GM21619 (cell line): ENCODE measurements around the gene CD22.

Experiments used
- ATAC-seq: cut with Tn5 transposase; IDR thresholded peaks from one replicate; pipeline ENCODE4 v1.9.1; 2021; ENCODE audit not compliant: unreplicated experiment

CD22 gene

GRCh38 chr19:35295792-35296462 is 33.1 kb upstream of the CD22 start:
- ATAC-seq: no peak

GRCh38 chr19:35296644-35297514 is 32.1 kb upstream of the CD22 start:
- ATAC-seq: no peak

DNA sequence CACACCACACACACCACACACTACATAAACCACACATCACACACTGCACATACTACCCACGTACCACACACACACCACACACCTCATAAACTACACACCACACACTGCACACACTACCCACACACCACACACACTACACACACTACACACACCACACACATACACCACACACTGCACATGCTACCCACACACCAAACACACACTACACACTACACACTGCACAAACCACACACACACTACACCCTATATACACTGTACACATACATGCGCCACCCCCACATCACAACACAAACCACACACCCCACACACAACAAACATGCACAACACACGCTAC is 31.5 kb upstream of the CD22 start:
- no peak for ATAC-seq

DNA sequence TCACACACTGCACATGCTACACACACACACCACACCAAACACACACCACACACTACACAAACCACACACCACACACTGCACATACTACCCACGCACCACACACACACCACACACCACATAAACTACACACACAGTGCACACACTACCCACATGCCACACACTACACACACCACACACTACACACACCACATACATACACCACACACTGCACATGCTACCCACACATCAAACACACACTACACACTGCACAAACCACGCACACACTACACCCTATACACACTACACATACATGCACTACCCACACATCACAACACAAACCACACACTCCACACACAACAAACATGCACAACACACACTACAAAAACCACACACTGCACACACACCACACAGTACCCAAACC is 31.1 kb upstream of the CD22 start:
- no peak for ATAC-seq

DNA sequence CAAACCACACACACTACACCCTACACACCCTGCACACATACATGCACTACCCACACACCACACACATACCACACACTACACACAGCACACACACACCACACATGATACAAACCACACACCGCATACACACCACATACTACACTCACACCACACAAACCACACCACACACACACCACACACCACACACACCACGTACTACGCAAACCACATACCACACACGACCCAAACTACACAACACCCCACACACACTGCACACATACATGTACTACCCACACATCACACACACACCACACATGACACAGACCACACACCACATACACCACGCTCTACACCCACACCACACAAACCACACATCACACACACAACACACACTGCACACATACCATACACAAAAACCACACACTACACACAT is 30.4 kb upstream of the CD22 start:
- no peak for ATAC-seq

GRCh38 chr19:35299523-35300338 is 29.3 kb upstream of the CD22 start:
- no peak for ATAC-seq

GRCh38 chr19:35300339-35300649 is 28.7 kb upstream of the CD22 start:
- no peak for ATAC-seq

DNA sequence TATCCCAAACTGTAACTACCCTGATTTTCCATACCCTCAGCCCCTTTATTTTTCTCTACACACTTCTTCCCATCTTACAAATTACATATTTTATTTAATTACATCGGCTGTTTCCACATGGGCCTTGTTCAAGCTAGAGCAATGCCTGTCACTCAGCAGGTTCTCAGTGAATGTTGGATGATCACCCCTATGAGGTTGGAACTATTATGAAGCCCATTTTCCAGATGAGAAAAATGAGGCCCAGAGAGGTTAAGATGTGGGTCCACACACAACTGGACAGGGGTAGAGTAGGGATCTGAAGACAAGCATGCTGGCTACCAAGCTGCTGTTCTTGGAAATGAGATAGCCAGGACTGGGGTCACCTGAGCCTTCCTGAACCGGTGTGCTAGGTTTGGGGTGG is 27.0 kb upstream of the CD22 start:
- ATAC-seq: no peak

- no peak for ATAC-seq
Observed at GRCh38 chr19:35302446-35302845, 26.5 kb upstream of the CD22 start.

DNA sequence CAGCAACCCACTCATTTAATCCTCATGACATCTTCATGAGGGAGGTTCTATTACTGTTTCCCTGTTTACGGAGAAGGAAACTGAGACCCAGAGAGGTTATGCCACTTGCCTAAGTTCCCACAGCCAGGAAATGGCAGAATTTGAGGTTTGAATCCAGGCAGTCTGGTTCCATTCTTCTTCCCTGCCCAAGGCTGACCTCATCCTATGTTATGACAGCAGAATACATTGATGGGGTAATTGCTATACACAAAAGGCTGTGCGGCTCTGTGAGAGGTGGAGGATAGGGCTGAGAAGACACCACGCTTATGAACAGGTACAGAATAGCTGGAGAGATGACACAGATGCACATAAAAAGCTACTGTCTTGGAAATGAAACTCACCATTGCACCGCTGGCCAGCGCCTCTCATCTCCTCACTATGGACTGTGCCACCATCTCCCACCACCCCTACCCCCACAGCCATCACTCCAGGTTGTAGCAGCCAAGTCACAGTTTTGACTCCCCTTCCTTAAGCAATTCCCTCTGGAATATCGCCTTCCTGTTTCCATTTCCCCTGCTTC is 25.6 kb upstream of the CD22 start:
- no peak for ATAC-seq

GRCh38 chr19:35304036-35304435 is 25.0 kb upstream of the CD22 start:
- ATAC-seq: no peak

DNA sequence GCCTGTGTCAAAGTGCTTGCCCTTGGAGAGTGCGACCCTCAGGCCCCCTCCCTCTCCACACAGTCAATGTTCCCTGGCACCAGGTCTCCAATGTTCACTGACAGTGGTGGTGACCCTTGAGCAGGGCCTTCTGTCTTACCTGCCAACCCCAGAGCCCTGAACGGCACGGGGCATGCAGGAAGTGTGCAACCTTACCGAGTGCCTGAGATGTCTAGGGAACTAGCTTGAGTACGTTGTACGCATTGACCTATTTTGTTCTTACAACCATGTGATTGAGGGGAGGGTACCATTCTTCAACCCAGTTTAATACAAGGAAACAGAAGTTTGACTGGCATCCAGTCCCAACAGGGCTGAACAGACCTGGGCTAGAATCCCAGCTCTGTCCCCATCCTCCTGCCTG is 23.8 kb upstream of the CD22 start:
- no peak for ATAC-seq

GRCh38 chr19:35306473-35307246 is 22.3 kb upstream of the CD22 start:
- no peak for ATAC-seq

GRCh38 chr19:35307931-35308330 is 21.1 kb upstream of the CD22 start:
- ATAC-seq: no peak

DNA sequence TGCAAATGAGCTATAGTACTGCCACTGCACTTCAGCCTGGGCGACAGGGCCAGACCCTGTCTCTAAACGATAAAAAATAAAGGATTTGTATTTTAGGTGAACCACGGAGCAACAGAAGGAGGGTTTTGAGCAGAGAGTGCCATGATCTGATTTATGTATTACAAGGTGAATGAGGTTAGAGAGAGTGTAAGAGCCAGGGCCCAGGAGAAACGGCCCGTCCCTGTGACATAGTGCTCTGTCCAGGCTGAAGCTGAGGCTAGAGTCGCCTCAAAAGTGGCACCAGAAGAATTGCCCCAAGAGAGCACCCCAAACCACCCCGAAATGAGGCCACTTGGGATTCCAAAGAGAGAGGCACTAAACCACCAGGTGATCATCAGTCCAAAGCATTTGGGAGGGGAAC is 20.1 kb upstream of the CD22 start:
- no peak for ATAC-seq

- no peak for ATAC-seq
Observed at GRCh38 chr19:35309481-35310279, 19.3 kb upstream of the CD22 start.

DNA sequence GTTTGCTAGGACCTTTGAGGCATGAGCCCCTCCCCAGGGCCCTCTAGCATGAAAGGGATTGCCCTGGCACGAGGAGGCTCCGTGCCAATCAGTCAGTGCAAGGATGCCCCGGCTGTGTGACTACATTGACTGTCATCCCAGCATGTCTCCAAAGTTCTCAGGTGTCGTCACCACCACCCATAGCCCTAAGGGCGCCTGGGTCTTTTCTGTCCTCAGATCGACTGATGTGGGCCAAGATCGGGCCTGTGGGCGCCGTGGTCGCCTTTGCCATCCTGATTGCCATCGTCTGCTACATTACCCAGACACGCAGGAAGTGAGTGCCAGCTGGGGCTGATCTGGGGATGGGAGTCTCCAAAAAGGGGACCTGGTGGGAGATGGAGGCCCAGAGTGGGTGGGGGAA is 18.7 kb upstream of the CD22 start:
- no peak for ATAC-seq

DNA sequence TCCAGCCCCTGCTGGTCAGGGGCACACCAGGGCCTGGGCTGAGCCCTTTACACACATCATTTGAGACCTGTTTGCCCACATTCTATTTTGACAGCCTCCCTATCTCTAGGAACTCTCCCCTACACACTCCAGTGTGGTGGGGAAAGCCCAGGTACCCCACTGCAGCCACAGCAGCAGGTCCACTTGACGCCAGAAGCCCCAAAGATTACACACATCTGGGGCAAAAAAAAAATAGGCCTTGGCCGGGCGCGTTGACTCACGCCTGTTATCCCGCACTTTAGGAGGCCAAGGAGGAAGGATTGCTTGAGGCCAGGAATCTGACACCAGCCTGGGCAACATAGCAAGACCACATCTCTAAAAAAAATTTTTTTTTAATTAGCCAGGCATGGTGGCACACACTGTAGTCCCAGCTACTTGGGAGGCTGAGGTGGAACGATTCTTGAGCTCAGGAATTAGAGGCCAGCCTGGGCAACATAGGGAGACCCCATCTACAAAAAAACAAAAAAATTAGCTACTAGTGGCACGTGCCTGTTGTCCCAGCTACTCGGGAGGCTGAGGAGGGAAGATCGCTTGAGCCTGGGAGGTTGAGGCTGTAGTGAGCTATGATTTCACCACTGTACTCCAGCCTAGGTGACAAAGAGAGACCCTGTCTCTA is 18.0 kb upstream of the CD22 start:
- no peak for ATAC-seq

DNA sequence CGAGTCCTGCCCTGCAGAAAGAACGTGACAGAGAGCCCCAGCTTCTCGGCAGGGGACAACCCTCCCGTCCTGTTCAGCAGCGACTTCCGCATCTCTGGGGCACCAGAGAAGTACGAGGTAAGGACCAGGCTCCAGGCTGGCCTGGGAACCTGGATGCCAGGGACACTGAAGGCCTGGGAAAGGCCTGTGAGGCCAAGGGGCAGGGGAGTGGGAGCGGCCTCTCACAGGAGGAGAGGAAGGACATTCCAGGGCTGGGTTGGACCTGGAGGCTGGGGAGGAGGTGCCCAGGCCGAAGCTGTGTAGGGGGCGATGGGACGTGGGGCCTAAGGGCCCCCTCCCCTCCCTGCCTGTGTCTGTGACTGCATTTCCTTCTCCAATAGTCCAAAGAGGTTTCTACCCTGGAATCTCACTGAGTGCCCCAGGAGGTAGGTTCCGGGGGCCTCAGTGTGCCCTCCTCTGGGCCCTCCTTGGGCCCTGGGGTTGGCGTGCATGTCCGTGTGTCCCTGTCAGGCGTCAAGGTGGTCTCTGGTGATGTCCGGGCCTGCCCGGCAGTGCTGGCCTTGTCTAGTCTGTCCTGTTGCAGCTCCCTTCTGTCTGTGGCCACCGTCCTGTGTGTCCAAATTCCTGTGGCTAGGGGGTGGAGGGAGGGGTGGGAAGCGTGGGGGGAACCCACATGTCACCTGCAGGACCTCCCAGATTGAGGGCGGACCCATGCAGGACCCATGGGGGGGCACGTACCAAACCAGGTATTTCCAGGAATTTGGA is 16.9 kb upstream of the CD22 start:
- no peak for ATAC-seq
